HUDEP-2 (cell line): ENCODE data around the gene GUF1.
"Not testable (repeated sequence)": the region's sequence is repeated elsewhere in the genome, so short reads cannot be mapped to it uniquely, and the experiment has no call there.

ENCODE experiments used
- DNase-seq, 76 experiments: peaks; one replicate each; lab custom pipeline; 2025; ENCODE audit not compliant: unreplicated experiment in 76 of 76; lab: John Stamatoyannopoulos, UW

The GUF1 gene

GRCh38 chr4:44700427-44700826, 22.2 kb downstream of the GUF1 start:
- no peak for DNase-seq

GRCh38 chr4:44701037-44701436, 22.8 kb downstream of the GUF1 start:
- DNase-seq: no peak

GRCh38 chr4:44704673-44705072, 26.5 kb downstream of the GUF1 start:
- no peak for DNase-seq

GRCh38 chr4:44713125-44713524, 34.9 kb downstream of the GUF1 start:
- peak in 1 of 76 experiments; percentile 16 for DNase-seq

- no peak for DNase-seq
Measured at GRCh38 chr4:44716597-44716996, 38.4 kb downstream of the GUF1 start.

- DNase-seq: no peak
Measured at GRCh38 chr4:44720371-44720770, 42.2 kb downstream of the GUF1 start.

GRCh38 chr4:44722001-44722400, 43.8 kb downstream of the GUF1 start:
- DNase-seq: no peak

GRCh38 chr4:44725166-44725565, 46.9 kb downstream of the GUF1 start:
- DNase-seq: peak in 1 of 76 experiments; percentile 6

GRCh38 chr4:44725726-44726037, 47.5 kb downstream of the GUF1 start:
- peak in 2 of 76 experiments; percentile 1 to 38 for DNase-seq

- DNase-seq: peak in 75 of 76 experiments; percentile 10 to 92 (median 78)
Measured at GRCh38 chr4:44726038-44726871, 48.0 kb downstream of the GUF1 start, which contains the start of gene GNPDA2. Gene GNPDA2, minus strand, starts transcription at chr4:44726556. Its CDS starts 4,349 bp downstream, at chr4:44722207.

GRCh38 chr4:44727471-44727870, 49.3 kb downstream of the GUF1 start:
- DNase-seq: no peak

GRCh38 chr4:44728694-44729093, 50.5 kb downstream of the GUF1 start:
- DNase-seq: not testable (repeated sequence)

- no peak for DNase-seq
Measured at GRCh38 chr4:44736900-44737299, 58.7 kb downstream of the GUF1 start.

GRCh38 chr4:44738615-44739014, 60.4 kb downstream of the GUF1 start:
- peak in 17 of 76 experiments; percentile 1 to 41 (median 18) for DNase-seq

GRCh38 chr4:44740201-44740600, 62.0 kb downstream of the GUF1 start:
- no peak for DNase-seq
